ENCODE measurements around the gene COL4A3. TPM values are rescaled to one million over a fixed set of nuclear protein-coding genes. Genes with fewer than 3 reads are reported as not detected.

Gene COL4A3
- total and polyA plus RNA-seq, 12 donors, result 0.22 to 53.6 (median 19.6) TPM

- DNase-seq, result no peak
- Histone ChIP-seq H3K4me1 (replicated peaks in 1 of 2) (no peaks in the 10 kb centered on the region), H3K36me3 (replicated peaks in 1 of 2) (no peaks in the 10 kb centered on the region), H3K4me3 (no peak overlapping the region), H3K9me3 (replicated peaks in 1 of 3) (no peaks in the 10 kb centered on the region), H3K27ac (no peak overlapping the region), H3K27me3 (no peaks in the 10 kb centered on the region)
- intact Hi-C loops (cut with DNase I), result no loop called here
- TF ChIP-seq CTCF (IDR thresholded peaks at IDR 0.05) (no peak), POLR2A (IDR thresholded peaks at IDR 0.05) (no peak)
- 93 to 97% (median 95%) methylated on average over 4 of the region's 4 CpGs for WGBS, 4 donors
These were observed 40.0 kb downstream of the COL4A3 start for GRCh38 chr2:227204452-227204851.

- no peak for TF ChIP-seq POLR2A (IDR thresholded peaks at IDR 0.05)
- no peak for TF ChIP-seq CTCF (IDR thresholded peaks at IDR 0.05)
- WGBS, 4 donors, result 76 to 83% (median 79%) methylated on average over 4 of the region's 4 CpGs
- no peak for DNase-seq
- Histone ChIP-seq H3K27me3 (no peaks in the 10 kb centered on the region), H3K4me3 (no peak overlapping the region), H3K4me1 (replicated peaks in 1 of 2) (no peaks in the 10 kb centered on the region), H3K27ac (no peak overlapping the region), H3K36me3 (replicated peaks in 1 of 2) (no peaks in the 10 kb centered on the region), H3K9me3 (replicated peaks in 1 of 3) (no peaks in the 10 kb centered on the region)
- intact Hi-C loops (cut with DNase I), result no loop called here
These were observed 41.3 kb downstream of the COL4A3 start for GRCh38 chr2:227205701-227206100.

GRCh38 chr2:227206406-227206805 is 42.0 kb downstream of the COL4A3 start:
- Histone ChIP-seq H3K4me1 (replicated peaks in 1 of 2) (no peaks in the 10 kb centered on the region), H3K27ac (no peak overlapping the region), H3K27me3 (no peaks in the 10 kb centered on the region), H3K4me3 (no peak overlapping the region), H3K36me3 (replicated peaks in 1 of 2) (no peaks in the 10 kb centered on the region), H3K9me3 (replicated peaks in 1 of 3) (no peaks in the 10 kb centered on the region)
- DNase-seq, result no peak
- no peak for TF ChIP-seq CTCF (IDR thresholded peaks at IDR 0.05)
- TF ChIP-seq POLR2A (IDR thresholded peaks at IDR 0.05), result no peak
- intact Hi-C loops (cut with DNase I), result no loop called here
- WGBS, 4 donors, result 88 to 94% (median 92%) methylated on average over 9 of the region's 9 CpGs

- TF ChIP-seq CTCF (IDR thresholded peaks at IDR 0.05) (no peak), POLR2A (IDR thresholded peaks at IDR 0.05) (no peak)
- intact Hi-C loops (cut with DNase I), result no loop called here
- Histone ChIP-seq H3K36me3 (replicated peaks in 1 of 2) (no peaks in the 10 kb centered on the region), H3K4me3 (no peak overlapping the region), H3K27me3 (no peaks in the 10 kb centered on the region), H3K4me1 (replicated peaks in 1 of 2) (peaks cover under 1 to 3% of the 10 kb centered on the region in 2 donors), H3K27ac (no peak overlapping the region), H3K9me3 (replicated peaks in 1 of 3) (no peaks in the 10 kb centered on the region)
- WGBS, 4 donors, result 76 to 83% (median 83%) methylated on average over 2 of the region's 2 CpGs
- DNase-seq, result no peak
These were observed 43.1 kb downstream of the COL4A3 start for GRCh38 chr2:227207573-227207972.

Measured in adrenal gland (tissue), 12 donors.